H9 (cell line): ENCODE measurements around the gene TUBB1. TPM values are rescaled to one million over a fixed set of nuclear protein-coding genes. Genes with fewer than 3 reads are reported as not detected.

Source experiments
- DNase-seq: peaks from one replicate; pipeline ENCODE4 v3.0.0-alpha.2; 2017
- H2AFZ ChIP-seq: one replicate; pipeline ENCODE4 v1.6.1; 2013; ENCODE audit warnings: mild to moderate bottlenecking, low read length, control low read depth, moderate library complexity
- H2AK5ac ChIP-seq: 2 replicates; pipeline ENCODE4 v1.6.1; 2013; ENCODE audit warnings: low read length, control low read depth, mixed read lengths; ENCODE audit not compliant: insufficient read length
- H2BK120ac ChIP-seq: one replicate; pipeline ENCODE4 v1.6.1; 2013; ENCODE audit warnings: low read depth, mild to moderate bottlenecking, low read length, control low read depth, inconsistent platforms; ENCODE audit not compliant: poor library complexity, severe bottlenecking
- H2BK12ac ChIP-seq: 2 replicates; pipeline ENCODE4 v1.6.1; 2013; ENCODE audit warnings: low read length, control low read depth, mixed read lengths, low read depth; ENCODE audit not compliant: insufficient read length
- H2BK15ac ChIP-seq: 2 replicates; pipeline ENCODE4 v1.6.1; 2013; ENCODE audit warnings: low read depth, low read length, control low read depth
- H2BK20ac ChIP-seq: one replicate; pipeline ENCODE4 v1.6.1; 2013; ENCODE audit warnings: low read depth, mild to moderate bottlenecking, low read length, control low read depth, inconsistent platforms; ENCODE audit not compliant: poor library complexity, severe bottlenecking
- H2BK5ac ChIP-seq: 2 replicates; pipeline ENCODE4 v1.6.1; 2013; ENCODE audit warnings: low read length, control low read depth, mixed read lengths; ENCODE audit not compliant: insufficient read length
- H3K14ac ChIP-seq: 2 replicates; pipeline ENCODE4 v1.6.1; 2013; ENCODE audit warnings: low read length, control low read depth; ENCODE audit not compliant: insufficient read depth
- H3K18ac ChIP-seq: 2 replicates; pipeline ENCODE4 v1.6.1; 2013; ENCODE audit warnings: low read depth, mild to moderate bottlenecking, mixed read lengths, low read length, control low read depth; ENCODE audit not compliant: insufficient read length
- H3K23ac ChIP-seq: 2 replicates; pipeline ENCODE4 v1.6.1; 2013; ENCODE audit warnings: low read length, control low read depth, mixed read lengths, low read depth; ENCODE audit not compliant: insufficient read length
- H3K23me2 ChIP-seq: 2 replicates; pipeline ENCODE4 v1.6.1; 2013; ENCODE audit warnings: low read depth, mild to moderate bottlenecking, mixed read lengths, low read length, control low read depth; ENCODE audit not compliant: insufficient read length, poor library complexity, severe bottlenecking
- H3K27ac ChIP-seq: 2 replicates; pipeline ENCODE4 v1.5.1; 2013; ENCODE audit warnings: low read length, control low read depth, mixed read lengths, low read depth; ENCODE audit not compliant: insufficient read length
- H3K27me3 ChIP-seq: 2 replicates; pipeline ENCODE4 v1.6.1; 2013; ENCODE audit warnings: low read length, control low read depth, inconsistent platforms; ENCODE audit not compliant: insufficient read depth
- H3K4ac ChIP-seq: 2 replicates; pipeline ENCODE4 v1.6.1; 2013; ENCODE audit warnings: low read depth, mild to moderate bottlenecking, control low read depth, inconsistent platforms, low read length, moderate library complexity
- H3K4me1 ChIP-seq: 2 replicates; pipeline ENCODE4 v1.6.1; 2013; ENCODE audit warnings: low read length, control low read depth, inconsistent platforms; ENCODE audit not compliant: insufficient read depth
- H3K4me2 ChIP-seq: 2 replicates; pipeline ENCODE4 v1.6.1; 2013; ENCODE audit warnings: low read length, control low read depth, mixed read lengths; ENCODE audit not compliant: insufficient read length, insufficient read depth
- H3K56ac ChIP-seq: 2 replicates; pipeline ENCODE4 v1.6.1; 2013; ENCODE audit warnings: low read depth, mild to moderate bottlenecking, mixed read lengths, low read length, control low read depth; ENCODE audit not compliant: insufficient read length
- H3K79me1 ChIP-seq: 2 replicates; pipeline ENCODE4 v1.6.1; 2013; ENCODE audit warnings: low read depth, mild to moderate bottlenecking, moderate library complexity, low read length, control low read depth, inconsistent platforms; ENCODE audit not compliant: insufficient read depth, poor library complexity, severe bottlenecking
- H3K79me2 ChIP-seq: 2 replicates; pipeline ENCODE4 v1.6.1; 2013; ENCODE audit warnings: low read length, control low read depth, inconsistent platforms; ENCODE audit not compliant: insufficient read depth
- H3K9ac ChIP-seq: 2 replicates; pipeline ENCODE4 v1.6.1; 2013; ENCODE audit warnings: low read length, control low read depth, mixed read lengths; ENCODE audit not compliant: insufficient read length; ENCODE audit errors: extremely low read depth
- H3K9me3 ChIP-seq: one replicate; pipeline ENCODE4 v1.6.1; 2013; ENCODE audit warnings: low read depth, low read length, inconsistent platforms; ENCODE audit not compliant: control insufficient read depth
- H3T11ph ChIP-seq: one replicate; pipeline ENCODE4 v1.6.1; 2013; ENCODE audit warnings: mild to moderate bottlenecking, low read length, control low read depth, inconsistent platforms
- H4K20me1 ChIP-seq: one replicate; pipeline ENCODE4 v1.6.1; 2013; ENCODE audit not compliant: control insufficient read depth, insufficient read length, insufficient read depth
- H4K5ac ChIP-seq: 2 replicates; pipeline ENCODE4 v1.6.1; 2013; ENCODE audit warnings: low read depth, mild to moderate bottlenecking, mixed read lengths, low read length, control low read depth; ENCODE audit not compliant: insufficient read length
- H4K8ac ChIP-seq: replicated peaks from 2 replicates; pipeline ENCODE4 v1.6.1; 2013; ENCODE audit warnings: low read length, control low read depth, mixed read lengths, low read depth; ENCODE audit not compliant: insufficient read length
- H4K91ac ChIP-seq: 2 replicates; pipeline ENCODE4 v1.6.1; 2013; ENCODE audit warnings: low read depth, mild to moderate bottlenecking, moderate library complexity, mixed read lengths, low read length, control low read depth; ENCODE audit not compliant: insufficient read length
- H3K27ac Mint-ChIP-seq, 3 experiments: 2 replicates in 2 of 3; 3 replicates in 1 of 3; pipeline ENCODE4 v1.8.0; 2020 to 2021; ENCODE audit warnings: mixed read lengths in 3 of 3, mild to moderate bottlenecking in 1 of 3, moderate library complexity in 1 of 3
- H3K27me3 Mint-ChIP-seq: 2 replicates; pipeline ENCODE4 v1.8.0; 2021; ENCODE audit warnings: low read depth, mild to moderate bottlenecking, moderate library complexity, mixed read lengths
- H3K36me3 Mint-ChIP-seq, 3 experiments: 2 replicates in 2 of 3; 3 replicates in 1 of 3; pipeline ENCODE4 v1.8.0; 2020 to 2021; ENCODE audit warnings: low read depth in 3 of 3, mixed read lengths in 3 of 3; ENCODE audit not compliant: insufficient read depth in 1 of 3
- H3K4me1 Mint-ChIP-seq, 2 experiments: 2 replicates each; pipeline ENCODE4 v1.8.0; 2020; ENCODE audit warnings: mixed read lengths in 2 of 2
- H3K4me3 Mint-ChIP-seq, 2 experiments: 2 replicates in 1 of 2; 3 replicates in 1 of 2; pipeline ENCODE4 v1.8.0; 2020 to 2021; ENCODE audit warnings: mild to moderate bottlenecking in 2 of 2, mixed read lengths in 2 of 2, moderate library complexity in 1 of 2
- H3K9me3 Mint-ChIP-seq, 2 experiments: 2 replicates in 1 of 2; 3 replicates in 1 of 2; pipeline ENCODE4 v1.8.0; 2020; ENCODE audit warnings: mild to moderate bottlenecking in 2 of 2, mixed read lengths in 2 of 2, moderate library complexity in 1 of 2
- WGBS: extraction: QIAGEN DNeasy Blood & Tissue Kit; methylation state at CpG from one replicate; pipeline ENCODE4 v1.1.7; 2013; ENCODE audit warnings: missing lambda C conversion rate, low lambda C conversion rate, mixed read lengths; ENCODE audit not compliant: insufficient read length; ENCODE audit errors: extremely low coverage; 5-methylcytosine and 5-hydroxymethylcytosine counted together
- total RNA-seq: library from RNA; stranded (reverse); gene quantifications from 2 replicates; pipeline ENCODE4 v1.2.1, GENCODE V29; 2021
- TF ChIP-seq, protein P1 (sequence below): fragments of 200-600 bp; sonication (generic); conservative IDR thresholded peaks from 3 replicates; pipeline ENCODE4 v1.8.0; 2021; ENCODE audit warnings: antibody characterized with exemption, mild to moderate bottlenecking

The TUBB1 gene
- total RNA-seq, 1 experiment from 2014 or later, result not detected

DNA sequence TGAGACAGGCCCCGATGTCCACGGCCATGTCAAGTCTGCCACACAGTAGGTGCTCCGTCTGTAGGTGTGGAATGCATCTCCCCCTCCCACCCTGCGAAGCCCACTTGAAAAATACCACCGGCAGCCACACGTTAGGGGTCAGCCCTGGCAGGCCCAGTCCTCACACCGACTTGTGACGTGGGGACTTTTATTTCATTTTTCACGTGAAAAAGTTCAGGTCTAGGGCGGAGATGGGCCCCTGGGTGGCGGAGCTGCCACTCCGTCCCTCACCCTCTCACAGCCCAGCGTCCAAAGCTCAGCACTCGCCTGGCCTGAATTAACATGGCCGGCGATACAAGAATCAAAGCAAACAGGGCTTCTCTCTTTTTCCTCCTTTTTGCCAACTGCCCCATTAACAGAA is 3.8 kb upstream of the TUBB1 start:
- Histone ChIP-seq H3K18ac (no peak overlapping the region), H3K56ac (no peak overlapping the region), H3K4me2 (no peak overlapping the region), H2BK5ac (no peak overlapping the region), H2BK15ac (no peak overlapping the region), H3K27me3 (no peaks in the 10 kb centered on the region), H3K9me3 (no peaks in the 10 kb centered on the region), H3K4me1 (peaks cover 7% of the 10 kb centered on the region; the same call in 1 of the 2 replicates), H4K8ac (no peak overlapping the region), H3K27ac (no peak overlapping the region), H4K20me1 (no peaks in the 10 kb centered on the region), H2AFZ (no peak overlapping the region), H2BK12ac (no peak overlapping the region), H4K91ac (no peak overlapping the region), H3K14ac (no peak overlapping the region), H2AK5ac (no peak overlapping the region), H4K5ac (no peak overlapping the region), H3K79me2 (no peaks in the 10 kb centered on the region), H3K9ac (no peak overlapping the region), H3K79me1 (no peaks in the 10 kb centered on the region), H3K23me2 (no peaks in the 10 kb centered on the region), H3T11ph (no peak overlapping the region), H3K23ac (no peak overlapping the region), H2BK20ac (no peak overlapping the region), H2BK120ac (no peak overlapping the region), H3K4ac (no peak overlapping the region)
- TF ChIP-seq, protein P1, sequence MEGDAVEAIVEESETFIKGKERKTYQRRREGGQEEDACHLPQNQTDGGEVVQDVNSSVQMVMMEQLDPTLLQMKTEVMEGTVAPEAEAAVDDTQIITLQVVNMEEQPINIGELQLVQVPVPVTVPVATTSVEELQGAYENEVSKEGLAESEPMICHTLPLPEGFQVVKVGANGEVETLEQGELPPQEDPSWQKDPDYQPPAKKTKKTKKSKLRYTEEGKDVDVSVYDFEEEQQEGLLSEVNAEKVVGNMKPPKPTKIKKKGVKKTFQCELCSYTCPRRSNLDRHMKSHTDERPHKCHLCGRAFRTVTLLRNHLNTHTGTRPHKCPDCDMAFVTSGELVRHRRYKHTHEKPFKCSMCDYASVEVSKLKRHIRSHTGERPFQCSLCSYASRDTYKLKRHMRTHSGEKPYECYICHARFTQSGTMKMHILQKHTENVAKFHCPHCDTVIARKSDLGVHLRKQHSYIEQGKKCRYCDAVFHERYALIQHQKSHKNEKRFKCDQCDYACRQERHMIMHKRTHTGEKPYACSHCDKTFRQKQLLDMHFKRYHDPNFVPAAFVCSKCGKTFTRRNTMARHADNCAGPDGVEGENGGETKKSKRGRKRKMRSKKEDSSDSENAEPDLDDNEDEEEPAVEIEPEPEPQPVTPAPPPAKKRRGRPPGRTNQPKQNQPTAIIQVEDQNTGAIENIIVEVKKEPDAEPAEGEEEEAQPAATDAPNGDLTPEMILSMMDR, result no peak
- Mint-ChIP-seq H3K4me1 (peaks cover 13 to 21% of the 10 kb centered on the region in 2 experiments; a peak in 3 of 4 replicates), H3K27me3 (peaks cover 24% of the 10 kb centered on the region), H3K4me3 (no peak overlapping the region), H3K27ac (no peak overlapping the region), H3K36me3 (no peaks in the 10 kb centered on the region; a peak in 1 of 7 replicates), H3K9me3 (no peaks in the 10 kb centered on the region)
- WGBS, result no CpG with 5 or more reads among the region's 16 CpGs
- no peak for DNase-seq
